Colonic mucosa (tissue), 4 donors: ENCODE results near the gene MYOF. TPM values are rescaled to one million over a fixed set of nuclear protein-coding genes. Genes with fewer than 3 reads are reported as not detected.

Source experiments
- DNase-seq: peaks from one replicate; pipeline ENCODE4 v3.0.0-alpha.2; 2020
- H3K27ac ChIP-seq: fragments of 200-600 bp; one replicate; pipeline ENCODE4 v1.8.0; 2021
- H3K27me3 ChIP-seq: fragments of 200-600 bp; one replicate; pipeline ENCODE4 v1.8.0; 2021
- H3K36me3 ChIP-seq: fragments of 200-600 bp; one replicate; pipeline ENCODE4 v1.8.0; 2021
- H3K4me1 ChIP-seq: fragments of 200-600 bp; one replicate; pipeline ENCODE4 v1.8.0; 2021; ENCODE audit warnings: mild to moderate bottlenecking
- H3K4me3 ChIP-seq: fragments of 200-600 bp; one replicate; pipeline ENCODE4 v1.8.0; 2021
- H3K9ac ChIP-seq, 2 donors: one replicate each; pipeline ENCODE4 v1.7.0; 2013; ENCODE audit warnings: control low read depth in 2 of 2, low read depth in 2 of 2, low read length in 2 of 2
- H3K9me3 ChIP-seq: fragments of 200-600 bp; one replicate; pipeline ENCODE4 v1.8.0; 2021
- intact Hi-C: fragments of 100-400 bp; cut with DNase I; formaldehyde crosslinking; loops from one replicate; pipeline ENCODE4 v1.14.1; 2022
- total RNA-seq, 2 donors: library from RNA; stranded (reverse); fragmentation: NEBNext Ultra II Directional in 1 of 2; extraction: Animal tissue kit (Norgen Biotek cat#: 25700) in 1 of 2; gene quantifications; one replicate each; pipeline ENCODE4 v1.2.1, GENCODE V29; 2021
- TF ChIP-seq, protein P1 (sequence below): fragments of 200-600 bp; IDR thresholded peaks from one replicate; pipeline ENCODE4 v1.8.0; 2022; ENCODE audit warnings: antibody characterized with exemption, mild to moderate bottlenecking
- donor health status: healthy.
- donor health status: DM: no; HTN: no; CAD: no.
- donor health status: DM: no; HTN: no; CAD: no.

Gene MYOF, protein sequence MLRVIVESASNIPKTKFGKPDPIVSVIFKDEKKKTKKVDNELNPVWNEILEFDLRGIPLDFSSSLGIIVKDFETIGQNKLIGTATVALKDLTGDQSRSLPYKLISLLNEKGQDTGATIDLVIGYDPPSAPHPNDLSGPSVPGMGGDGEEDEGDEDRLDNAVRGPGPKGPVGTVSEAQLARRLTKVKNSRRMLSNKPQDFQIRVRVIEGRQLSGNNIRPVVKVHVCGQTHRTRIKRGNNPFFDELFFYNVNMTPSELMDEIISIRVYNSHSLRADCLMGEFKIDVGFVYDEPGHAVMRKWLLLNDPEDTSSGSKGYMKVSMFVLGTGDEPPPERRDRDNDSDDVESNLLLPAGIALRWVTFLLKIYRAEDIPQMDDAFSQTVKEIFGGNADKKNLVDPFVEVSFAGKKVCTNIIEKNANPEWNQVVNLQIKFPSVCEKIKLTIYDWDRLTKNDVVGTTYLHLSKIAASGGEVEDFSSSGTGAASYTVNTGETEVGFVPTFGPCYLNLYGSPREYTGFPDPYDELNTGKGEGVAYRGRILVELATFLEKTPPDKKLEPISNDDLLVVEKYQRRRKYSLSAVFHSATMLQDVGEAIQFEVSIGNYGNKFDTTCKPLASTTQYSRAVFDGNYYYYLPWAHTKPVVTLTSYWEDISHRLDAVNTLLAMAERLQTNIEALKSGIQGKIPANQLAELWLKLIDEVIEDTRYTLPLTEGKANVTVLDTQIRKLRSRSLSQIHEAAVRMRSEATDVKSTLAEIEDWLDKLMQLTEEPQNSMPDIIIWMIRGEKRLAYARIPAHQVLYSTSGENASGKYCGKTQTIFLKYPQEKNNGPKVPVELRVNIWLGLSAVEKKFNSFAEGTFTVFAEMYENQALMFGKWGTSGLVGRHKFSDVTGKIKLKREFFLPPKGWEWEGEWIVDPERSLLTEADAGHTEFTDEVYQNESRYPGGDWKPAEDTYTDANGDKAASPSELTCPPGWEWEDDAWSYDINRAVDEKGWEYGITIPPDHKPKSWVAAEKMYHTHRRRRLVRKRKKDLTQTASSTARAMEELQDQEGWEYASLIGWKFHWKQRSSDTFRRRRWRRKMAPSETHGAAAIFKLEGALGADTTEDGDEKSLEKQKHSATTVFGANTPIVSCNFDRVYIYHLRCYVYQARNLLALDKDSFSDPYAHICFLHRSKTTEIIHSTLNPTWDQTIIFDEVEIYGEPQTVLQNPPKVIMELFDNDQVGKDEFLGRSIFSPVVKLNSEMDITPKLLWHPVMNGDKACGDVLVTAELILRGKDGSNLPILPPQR (N-terminal part only)
- 10 to 100 TPM; 88.1 to 90.9 TPM for total RNA-seq

DNA sequence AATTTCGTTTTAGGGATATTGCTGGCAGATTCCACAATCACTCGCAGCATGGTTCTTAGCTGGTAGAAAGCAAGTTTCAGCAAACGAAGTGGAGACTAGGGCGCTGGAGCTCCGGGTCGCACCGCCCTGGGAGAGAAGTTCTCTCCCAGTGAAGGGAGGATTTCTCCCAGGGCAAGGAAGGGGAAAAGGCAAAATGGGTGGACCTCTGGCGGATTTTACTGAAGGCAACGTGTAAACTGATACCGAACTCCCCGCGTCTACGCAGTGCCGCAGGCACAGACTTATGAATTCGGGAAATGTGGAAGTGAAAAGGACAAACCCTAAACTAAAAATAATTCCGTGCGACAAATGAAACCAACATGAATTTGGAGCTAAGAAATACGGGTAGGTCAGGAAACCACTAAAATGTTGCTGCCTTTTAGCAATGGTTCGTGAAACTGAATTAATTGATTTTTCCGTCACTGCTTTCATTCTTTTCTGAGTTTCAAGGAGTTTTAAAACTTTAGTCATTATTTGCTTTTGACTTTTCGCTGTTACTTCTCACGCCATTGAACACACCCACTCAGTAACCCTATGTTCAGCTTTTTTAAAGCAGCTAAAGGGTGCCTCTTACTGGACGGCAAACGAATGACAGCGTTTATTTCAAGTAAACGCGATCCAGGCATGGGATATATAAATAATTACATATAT, at the start of gene MYOF:
Gene MYOF, minus strand, starts transcription at position 190 of the 690 bp plus-strand sequence. Its CDS starts 140 bp downstream, at position 50.
- intact Hi-C loops: no loop called here
- peak within 1 kb of the TSS; percentile 87 for H3K27ac ChIP-seq
- no peaks in the 10 kb centered on the region for H3K9me3 ChIP-seq
- peak within 1 kb of the TSS; percentile 54 to 82 for H3K9ac ChIP-seq
- DNase-seq: peak; percentile 80
- peak within 1 kb of the TSS; percentile 47 for H3K4me3 ChIP-seq
- no peaks in the 10 kb centered on the region for H3K27me3 ChIP-seq
- TF ChIP-seq, protein P1, sequence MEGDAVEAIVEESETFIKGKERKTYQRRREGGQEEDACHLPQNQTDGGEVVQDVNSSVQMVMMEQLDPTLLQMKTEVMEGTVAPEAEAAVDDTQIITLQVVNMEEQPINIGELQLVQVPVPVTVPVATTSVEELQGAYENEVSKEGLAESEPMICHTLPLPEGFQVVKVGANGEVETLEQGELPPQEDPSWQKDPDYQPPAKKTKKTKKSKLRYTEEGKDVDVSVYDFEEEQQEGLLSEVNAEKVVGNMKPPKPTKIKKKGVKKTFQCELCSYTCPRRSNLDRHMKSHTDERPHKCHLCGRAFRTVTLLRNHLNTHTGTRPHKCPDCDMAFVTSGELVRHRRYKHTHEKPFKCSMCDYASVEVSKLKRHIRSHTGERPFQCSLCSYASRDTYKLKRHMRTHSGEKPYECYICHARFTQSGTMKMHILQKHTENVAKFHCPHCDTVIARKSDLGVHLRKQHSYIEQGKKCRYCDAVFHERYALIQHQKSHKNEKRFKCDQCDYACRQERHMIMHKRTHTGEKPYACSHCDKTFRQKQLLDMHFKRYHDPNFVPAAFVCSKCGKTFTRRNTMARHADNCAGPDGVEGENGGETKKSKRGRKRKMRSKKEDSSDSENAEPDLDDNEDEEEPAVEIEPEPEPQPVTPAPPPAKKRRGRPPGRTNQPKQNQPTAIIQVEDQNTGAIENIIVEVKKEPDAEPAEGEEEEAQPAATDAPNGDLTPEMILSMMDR: peak; percentile 52
- H3K4me1 ChIP-seq: peaks cover 5% of the 10 kb centered on the region
- H3K36me3 ChIP-seq: no peaks in the 10 kb centered on the region

DNA sequence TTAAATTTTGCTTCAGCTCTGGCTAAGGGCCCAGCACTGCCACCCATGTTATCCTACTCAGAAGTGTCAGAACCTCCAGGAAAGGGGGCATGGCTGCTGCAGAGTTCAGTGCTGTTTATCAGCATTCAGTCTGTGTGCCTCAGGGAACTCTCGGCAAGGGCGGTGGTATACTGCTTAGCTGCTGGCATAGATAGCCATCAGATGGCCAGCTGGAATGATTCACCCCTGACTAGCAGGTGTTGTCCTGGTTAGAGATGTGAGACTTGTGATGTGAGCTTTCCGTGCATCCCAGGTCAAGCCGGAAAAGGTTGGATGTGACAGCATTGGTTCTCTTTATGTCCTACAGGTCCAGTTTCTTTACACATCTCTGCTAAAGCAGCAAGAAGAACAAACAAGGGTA, 36.4 kb upstream of the MYOF start:
- H3K27me3 ChIP-seq: no peaks in the 10 kb centered on the region
- intact Hi-C loops: no loop called here
- DNase-seq: no peak
- H3K36me3 ChIP-seq: no peaks in the 10 kb centered on the region
- TF ChIP-seq, protein P1: no peak
- no peaks in the 10 kb centered on the region for H3K4me1 ChIP-seq
- no peak overlapping the region for H3K9ac ChIP-seq
- no peak overlapping the region for H3K4me3 ChIP-seq
- H3K9me3 ChIP-seq: no peaks in the 10 kb centered on the region
- H3K27ac ChIP-seq: no peak overlapping the region

DNA sequence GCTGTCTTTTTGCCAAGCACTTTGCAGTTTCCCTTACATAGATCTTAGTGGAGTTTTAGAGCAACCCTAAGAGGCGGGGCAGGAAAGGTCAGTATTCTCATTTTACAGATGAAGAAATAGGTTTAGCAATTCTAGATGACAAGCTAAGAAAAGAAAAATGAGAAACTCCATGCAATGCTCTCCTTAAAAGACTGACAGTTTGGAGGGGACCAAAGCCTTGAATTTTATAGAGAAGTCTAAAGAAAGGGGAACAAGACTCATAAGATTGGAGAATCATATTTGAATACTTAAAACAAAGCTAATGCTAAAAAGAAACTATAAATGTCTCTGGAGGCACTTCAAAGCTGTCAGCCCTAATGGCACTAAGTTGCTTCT, 33.9 kb upstream of the MYOF start:
- H3K27ac ChIP-seq: no peak overlapping the region
- TF ChIP-seq, protein P1: no peak
- no peaks in the 10 kb centered on the region for H3K4me1 ChIP-seq

DNA sequence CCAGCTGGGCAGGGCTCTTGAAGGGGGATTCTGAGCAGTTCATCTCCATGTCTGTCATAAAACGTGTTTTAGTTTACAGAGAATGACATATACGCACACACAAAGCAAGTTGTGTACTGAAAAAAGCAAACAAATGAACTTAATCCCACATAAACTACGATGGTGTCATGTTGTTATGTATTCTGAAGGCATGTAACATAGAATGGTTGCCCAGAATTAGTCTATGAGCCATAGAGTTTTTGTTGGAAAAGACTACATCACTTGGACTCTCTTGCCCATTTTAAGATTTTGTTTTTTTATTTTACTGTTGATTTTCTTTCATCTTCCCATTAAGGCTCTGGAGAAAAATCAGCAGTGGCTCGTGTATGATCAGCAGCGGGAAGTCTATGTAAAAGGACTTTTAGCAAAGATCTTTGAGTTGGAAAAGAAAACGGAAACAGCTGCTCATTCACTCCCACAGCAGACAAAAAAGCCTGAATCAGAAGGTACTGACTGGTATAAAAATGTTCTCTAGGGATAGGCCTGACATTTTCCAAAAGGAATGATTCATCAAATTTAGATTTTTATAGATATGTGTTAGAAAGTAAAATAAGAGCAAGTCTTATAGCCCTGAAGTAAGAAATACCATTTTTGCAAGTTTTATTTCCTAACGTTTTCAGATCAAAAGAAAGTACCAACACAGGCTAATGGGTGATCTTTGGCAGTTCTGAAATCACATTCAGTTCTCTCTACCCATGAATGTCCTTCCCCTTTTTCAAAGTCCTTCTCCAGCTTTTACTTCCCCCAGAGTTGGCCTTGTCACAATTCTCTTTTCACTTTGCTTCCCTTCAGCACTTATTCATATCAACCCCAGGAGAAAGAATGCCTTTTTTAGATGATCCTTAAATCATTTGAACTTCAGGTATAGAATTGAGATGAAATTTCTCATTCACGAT, 33.2 kb upstream of the MYOF start:
- no peak overlapping the region for H3K9ac ChIP-seq
- H3K9me3 ChIP-seq: no peaks in the 10 kb centered on the region
- H3K4me1 ChIP-seq: no peaks in the 10 kb centered on the region
- no peaks in the 10 kb centered on the region for H3K27me3 ChIP-seq
- intact Hi-C loops: no loop called here
- no peaks in the 10 kb centered on the region for H3K36me3 ChIP-seq
- TF ChIP-seq, protein P1: no peak
- no peak overlapping the region for H3K4me3 ChIP-seq
- DNase-seq: no peak
- H3K27ac ChIP-seq: no peak overlapping the region

More for the DNA sequence above, 33.9 kb upstream of the MYOF start:
- Histone ChIP-seq H3K4me3 (no peak overlapping the region), H3K27me3 (no peaks in the 10 kb centered on the region), H3K36me3 (no peaks in the 10 kb centered on the region), H3K9me3 (no peaks in the 10 kb centered on the region), H3K9ac (no peak overlapping the region)
- intact Hi-C loops: no loop called here
- DNase-seq: no peak
